ENCODE results near the gene TEKT2.

Gene TEKT2

DNA sequence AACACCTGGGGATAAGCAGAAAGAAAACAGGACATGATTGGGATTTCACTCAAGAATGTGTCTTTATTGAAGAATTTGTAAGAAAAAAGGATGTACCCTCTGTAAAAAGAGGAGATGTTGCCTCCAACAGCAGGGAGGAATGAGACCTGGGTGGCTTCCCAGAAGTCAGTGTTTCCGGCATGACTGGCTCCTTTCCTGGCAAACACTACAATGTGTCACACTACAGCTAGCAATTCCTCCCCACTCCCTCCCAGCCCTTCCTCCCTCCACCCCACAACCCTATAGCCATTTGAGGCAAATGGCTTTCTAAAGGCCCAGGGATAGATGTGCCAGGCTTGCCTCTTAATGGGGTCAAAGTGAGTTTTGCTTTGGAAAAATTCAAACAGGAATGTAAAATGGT, 52.6 kb downstream of the TEKT2 start:
- Histone ChIP-seq H3K4me1 (ENCODE audit: low read length) (no peaks in the 10 kb centered on the region), H3K9me3 (ENCODE audit: insufficient read depth, low read length) (no peaks in the 10 kb centered on the region), H3K36me3 (replicated peaks; ENCODE audit: low read depth, low read length) (no peaks in the 10 kb centered on the region), H3K4me2 (ENCODE audit: low read length) (no peak overlapping the region), H3K9ac (ENCODE audit: low read length) (no peak overlapping the region), H4K20me1 (ENCODE audit: insufficient read depth, low read length) (no peaks in the 10 kb centered on the region), H2AFZ (ENCODE audit: low read depth, low read length) (no peak overlapping the region), H3K27ac (ENCODE audit: low read length) (no peak overlapping the region), H3K79me2 (ENCODE audit: low read length) (peaks cover 14% of the 10 kb centered on the region; the same call in 1 of the 2 replicates), H3K27me3 (ENCODE audit: low read depth, low read length) (no peaks in the 10 kb centered on the region), H3K4me3 (ENCODE audit: low read length) (no peak overlapping the region)
- TF ChIP-seq EZH2phosphoT487 (IDR thresholded peaks at IDR 0.05; ENCODE audit: low read depth) (no peak), CTCF (IDR thresholded peaks at IDR 0.05; ENCODE audit: low read depth, low read length) (no peak)

- no peaks in the 10 kb centered on the region for H3K9me3 ChIP-seq (ENCODE audit: insufficient read depth, low read length)
- no peaks in the 10 kb centered on the region for H4K20me1 ChIP-seq (ENCODE audit: insufficient read depth, low read length)
- no peak overlapping the region for H3K4me2 ChIP-seq (ENCODE audit: low read length)
- H3K27me3 ChIP-seq (ENCODE audit: low read depth, low read length), result no peaks in the 10 kb centered on the region
- H3K36me3 ChIP-seq (replicated peaks; ENCODE audit: low read depth, low read length), result no peaks in the 10 kb centered on the region
- H3K79me2 ChIP-seq (ENCODE audit: low read length), result peaks cover 18% of the 10 kb centered on the region
- H3K4me1 ChIP-seq (ENCODE audit: low read length), result no peaks in the 10 kb centered on the region
- H3K9ac ChIP-seq (ENCODE audit: low read length), result no peak overlapping the region
- TF ChIP-seq CTCF (IDR thresholded peaks at IDR 0.05; ENCODE audit: low read depth, low read length) (no peak), EZH2phosphoT487 (IDR thresholded peaks at IDR 0.05; ENCODE audit: low read depth) (no peak)
- H3K27ac ChIP-seq (ENCODE audit: low read length), result no peak overlapping the region
- no peak overlapping the region for H2AFZ ChIP-seq (ENCODE audit: low read depth, low read length)
- H3K4me3 ChIP-seq (ENCODE audit: low read length), result no peak overlapping the region
Observed at GRCh38 chr1:36137226-36137625, 53.3 kb downstream of the TEKT2 start.

GRCh38 chr1:36137776-36138175, 53.9 kb downstream of the TEKT2 start:
- no peak overlapping the region for H3K27ac ChIP-seq (ENCODE audit: low read length)
- H3K79me2 ChIP-seq (ENCODE audit: low read length), result peaks cover 24% of the 10 kb centered on the region
- no peaks in the 10 kb centered on the region for H3K4me1 ChIP-seq (ENCODE audit: low read length)
- H3K27me3 ChIP-seq (ENCODE audit: low read depth, low read length), result no peaks in the 10 kb centered on the region
- TF ChIP-seq EZH2phosphoT487 (IDR thresholded peaks at IDR 0.05; ENCODE audit: low read depth) (no peak), CTCF (IDR thresholded peaks at IDR 0.05; ENCODE audit: low read depth, low read length) (no peak)
- no peak overlapping the region for H3K4me2 ChIP-seq (ENCODE audit: low read length)
- H3K4me3 ChIP-seq (ENCODE audit: low read length), result no peak overlapping the region
- H4K20me1 ChIP-seq (ENCODE audit: insufficient read depth, low read length), result no peaks in the 10 kb centered on the region
- no peak overlapping the region for H3K9ac ChIP-seq (ENCODE audit: low read length)
- H3K9me3 ChIP-seq (ENCODE audit: insufficient read depth, low read length), result no peaks in the 10 kb centered on the region
- H2AFZ ChIP-seq (ENCODE audit: low read depth, low read length), result no peak overlapping the region
- H3K36me3 ChIP-seq (replicated peaks; ENCODE audit: low read depth, low read length), result no peaks in the 10 kb centered on the region

All from OCI-LY3 (cell line).